HS-27A (cell line): Measurements from ENCODE around the gene PPM1A.
A peak's percentile ranks its signal among the peaks of the same experiment; 100 is the strongest.

Experiments
- DNase-seq: peaks from one replicate; pipeline ENCODE4 v3.0.0-alpha.2; 2012; ENCODE audit warnings: low read depth, missing footprints

PPM1A gene

DNA sequence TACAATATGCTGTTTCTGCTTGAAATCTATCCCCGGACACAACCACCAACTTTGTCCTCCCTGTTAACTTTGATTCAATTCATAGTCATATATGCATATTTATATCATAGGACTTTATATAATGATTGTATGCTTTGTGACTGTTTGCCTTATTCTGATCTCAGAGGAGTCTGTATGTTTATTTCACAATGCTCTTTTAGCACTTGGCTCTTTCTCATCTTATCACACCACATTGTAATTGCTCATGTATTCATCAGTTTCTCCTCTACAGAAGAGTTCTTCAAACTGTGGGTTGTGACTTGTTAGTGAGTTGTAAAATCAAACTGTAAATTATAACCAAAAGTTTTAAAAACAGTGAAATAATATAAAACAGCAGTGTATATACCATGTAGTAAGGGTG lies 21.7 kb upstream of the PPM1A start:
- no peak for DNase-seq

GRCh38 chr14:60229614-60230013 lies 19.4 kb upstream of the PPM1A start:
- no peak for DNase-seq

GRCh38 chr14:60232185-60232584 lies 16.8 kb upstream of the PPM1A start:
- no peak for DNase-seq

DNA sequence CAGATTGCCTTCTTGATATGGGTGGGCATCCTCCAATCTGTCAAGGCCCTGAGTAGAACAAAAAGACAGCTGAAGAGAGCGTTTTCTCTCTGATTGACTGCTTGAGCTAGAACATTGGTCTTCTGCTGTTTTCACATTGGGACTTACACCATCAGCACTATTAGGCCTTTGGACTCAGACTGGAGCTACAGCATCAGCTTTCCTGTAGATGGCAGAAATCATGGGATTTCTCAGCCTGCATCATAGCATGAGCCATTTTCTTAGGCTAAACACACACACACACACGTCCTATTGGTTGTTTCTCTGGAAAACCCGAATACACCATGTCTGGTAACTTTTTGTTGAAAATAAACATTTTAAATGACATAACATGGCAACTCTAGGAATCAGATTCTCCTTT lies 15.8 kb upstream of the PPM1A start:
- DNase-seq: no peak

GRCh38 chr14:60233891-60234290 lies 15.1 kb upstream of the PPM1A start:
- DNase-seq: no peak

GRCh38 chr14:60235440-60235839 lies 13.6 kb upstream of the PPM1A start:
- DNase-seq: peak; percentile 12

- DNase-seq: no peak
Measured at GRCh38 chr14:60238955-60239354, 10.1 kb upstream of the PPM1A start.

- no peak for DNase-seq
Measured at GRCh38 chr14:60240139-60240856, 8.7 kb upstream of the PPM1A start.

GRCh38 chr14:60241091-60241490 lies 7.9 kb upstream of the PPM1A start:
- DNase-seq: no peak

DNA sequence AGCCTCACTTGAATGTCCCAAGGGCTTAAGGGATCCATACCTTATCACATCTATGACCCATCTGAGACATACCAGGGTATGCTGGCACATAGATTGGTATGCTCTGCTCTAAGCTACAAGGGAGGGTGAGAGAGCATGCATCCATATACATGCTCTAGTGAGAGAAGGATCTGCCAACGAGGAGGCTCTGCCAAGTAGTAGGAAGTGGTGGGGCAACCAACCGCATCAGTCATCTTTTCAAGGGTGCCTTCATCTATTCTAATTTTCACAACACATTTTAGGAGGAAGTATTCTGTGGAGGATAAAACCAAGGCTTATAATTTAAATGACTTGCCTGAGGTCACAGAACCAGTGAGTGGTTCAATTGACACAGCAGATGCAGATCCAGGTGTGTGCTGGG lies 6.6 kb upstream of the PPM1A start:
- no peak for DNase-seq

DNA sequence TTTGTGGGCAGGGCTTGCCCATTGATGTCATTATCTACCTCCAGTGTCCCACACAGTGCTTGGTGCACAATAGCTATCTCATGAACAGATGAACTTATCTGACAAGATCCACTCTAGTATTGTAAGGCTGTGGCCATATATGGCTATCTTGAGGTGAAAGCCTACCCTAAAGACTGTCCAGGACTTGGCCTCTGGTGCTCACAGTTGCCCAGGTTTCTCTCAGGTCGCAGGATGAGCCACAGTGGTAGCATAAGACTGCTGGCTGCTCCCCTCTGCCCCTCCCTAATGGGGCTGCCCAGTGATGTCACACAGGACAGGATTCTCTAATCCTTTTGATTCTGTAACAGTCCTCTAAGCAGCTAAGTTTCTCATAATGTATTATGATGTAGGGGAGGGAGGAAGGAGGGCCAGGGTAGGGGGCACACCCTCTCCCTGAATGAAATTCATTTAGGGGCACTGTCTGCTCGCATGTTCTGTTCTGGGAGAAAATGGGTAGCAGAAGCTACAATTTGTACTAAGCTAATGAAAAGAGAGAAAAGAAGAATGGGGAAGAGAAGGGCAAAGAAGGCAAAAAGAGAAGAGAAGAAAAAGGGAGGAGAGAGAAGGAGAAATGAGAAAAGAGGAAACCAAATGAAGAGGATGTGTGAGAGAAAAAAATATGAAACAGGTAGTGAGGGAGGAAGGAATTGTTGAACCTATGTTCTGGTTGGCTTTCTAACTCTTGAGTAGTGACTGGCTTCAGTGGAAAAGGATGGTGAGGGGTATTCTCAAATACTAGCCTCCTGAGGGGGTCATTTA lies 3.4 kb upstream of the PPM1A start:
- DNase-seq: no peak

GRCh38 chr14:60247994-60248696 lies 876 bp upstream of the PPM1A start:
- DNase-seq: peak; percentile 80

- no peak for DNase-seq
Measured at GRCh38 chr14:60249321-60250256, 568 bp downstream of the PPM1A start.

DNA sequence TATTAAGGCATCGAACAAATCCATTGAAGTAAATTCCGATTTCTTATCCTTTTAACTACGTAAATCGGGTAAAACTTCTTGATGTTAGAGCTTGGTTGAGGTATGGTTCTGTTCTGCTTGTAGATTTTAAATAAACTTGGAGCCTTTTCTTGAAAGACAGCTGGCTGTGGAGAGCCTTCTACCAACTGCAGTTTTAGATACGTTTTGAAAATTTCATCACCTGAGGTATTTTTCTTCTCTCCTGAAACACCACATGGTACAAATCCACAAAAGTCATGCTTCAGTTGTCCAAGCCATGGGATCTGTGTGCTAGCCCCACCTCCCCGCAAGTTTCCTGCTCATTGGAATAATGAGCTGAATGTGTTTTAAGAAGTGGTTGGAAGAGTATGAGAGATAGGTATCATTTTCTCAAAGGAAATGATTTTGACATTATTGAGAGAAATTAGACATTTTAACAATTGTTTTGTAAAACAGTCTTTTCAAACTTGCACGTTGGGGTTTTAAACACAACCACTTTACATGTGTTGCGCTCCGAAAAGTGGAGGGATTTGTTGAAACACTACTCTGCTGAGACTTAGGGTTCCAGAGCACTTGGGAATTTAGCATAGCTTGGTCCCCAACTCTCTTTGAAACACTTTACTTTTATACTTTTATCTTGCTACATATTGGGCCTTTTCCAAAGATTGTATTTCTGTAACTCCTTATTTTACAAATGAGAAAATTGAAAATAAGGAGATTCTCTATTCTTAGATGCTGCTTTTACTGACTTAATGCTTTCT lies 1.4 kb downstream of the PPM1A start:
- DNase-seq: peak; percentile 9

DNA sequence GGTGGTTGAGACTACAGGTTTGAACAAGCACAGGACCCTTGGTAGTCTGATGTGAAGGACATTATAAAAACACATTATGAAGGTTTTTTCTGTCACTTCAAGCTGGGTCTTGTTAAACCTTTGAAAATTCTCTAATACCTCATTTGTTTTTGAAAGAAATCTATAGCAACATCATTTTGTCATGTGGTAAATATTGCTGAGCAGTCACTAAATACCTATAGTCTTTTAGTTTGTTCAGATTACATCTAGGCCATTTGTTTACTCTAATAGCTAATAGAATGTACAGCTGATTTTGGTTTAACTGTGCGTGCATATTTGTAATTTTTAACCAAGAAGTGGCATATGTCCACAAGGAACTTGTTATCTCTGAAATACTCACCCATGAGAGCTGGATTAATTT lies 2.9 kb downstream of the PPM1A start:
- no peak for DNase-seq

DNA sequence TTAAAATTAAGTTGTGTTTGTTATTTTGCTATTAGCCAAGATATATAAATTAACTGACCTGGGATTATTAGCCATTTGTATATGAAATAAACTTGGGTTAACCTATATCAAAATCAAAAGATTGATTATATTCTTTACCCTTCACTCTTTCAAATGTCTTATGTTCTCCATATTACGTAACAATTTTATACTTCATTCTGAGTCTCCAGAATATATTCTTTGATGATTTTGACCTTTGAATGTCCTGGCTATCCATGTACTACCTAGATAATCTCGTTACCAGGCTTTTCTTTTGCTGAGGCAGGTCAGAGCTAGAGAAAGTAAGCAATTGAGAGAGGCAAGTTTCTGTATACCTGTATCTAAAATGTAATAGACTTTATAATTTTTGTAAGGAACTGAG lies 3.6 kb downstream of the PPM1A start:
- DNase-seq: no peak

- DNase-seq: no peak
Measured at GRCh38 chr14:60253649-60254048, 4.6 kb downstream of the PPM1A start.

DNA sequence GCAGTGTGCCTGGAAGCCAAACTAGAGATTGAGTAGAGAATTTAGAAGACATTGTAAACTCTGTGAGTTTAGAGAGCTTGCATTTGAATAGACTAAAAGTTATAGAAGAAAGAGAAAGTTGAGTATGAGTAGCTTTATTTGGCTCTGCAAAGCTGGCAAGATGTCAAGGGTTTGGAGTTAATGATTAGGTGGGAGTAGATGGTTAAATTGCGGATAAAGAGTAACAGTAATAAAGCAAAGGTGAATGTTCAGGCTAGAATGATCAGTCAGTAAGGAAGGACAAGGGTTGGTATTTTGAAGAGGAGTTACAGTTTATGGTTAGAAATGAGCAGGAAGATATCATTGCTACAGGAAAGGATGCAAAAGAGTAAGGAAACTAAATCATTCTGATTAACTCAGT lies 5.2 kb downstream of the PPM1A start:
- no peak for DNase-seq

DNA sequence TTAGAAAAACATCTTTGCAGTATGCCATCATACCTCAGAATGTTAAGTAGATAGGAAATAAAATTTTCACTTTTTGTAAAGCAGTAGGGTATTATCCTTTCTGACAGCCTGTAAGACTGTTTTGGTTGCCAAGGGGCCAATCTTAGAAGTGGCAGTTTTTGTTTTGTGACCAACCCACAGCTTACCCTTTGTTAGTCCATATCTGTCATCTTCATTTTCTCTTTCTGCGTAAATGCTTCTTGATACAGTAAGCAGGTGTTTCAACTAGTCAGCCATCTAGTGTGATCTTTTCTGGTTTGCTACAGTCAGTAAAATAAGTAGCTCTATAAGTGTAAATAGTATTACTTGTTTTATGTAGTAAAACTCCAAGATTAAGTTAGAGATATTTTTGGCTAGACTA lies 8.8 kb downstream of the PPM1A start:
- no peak for DNase-seq

DNA sequence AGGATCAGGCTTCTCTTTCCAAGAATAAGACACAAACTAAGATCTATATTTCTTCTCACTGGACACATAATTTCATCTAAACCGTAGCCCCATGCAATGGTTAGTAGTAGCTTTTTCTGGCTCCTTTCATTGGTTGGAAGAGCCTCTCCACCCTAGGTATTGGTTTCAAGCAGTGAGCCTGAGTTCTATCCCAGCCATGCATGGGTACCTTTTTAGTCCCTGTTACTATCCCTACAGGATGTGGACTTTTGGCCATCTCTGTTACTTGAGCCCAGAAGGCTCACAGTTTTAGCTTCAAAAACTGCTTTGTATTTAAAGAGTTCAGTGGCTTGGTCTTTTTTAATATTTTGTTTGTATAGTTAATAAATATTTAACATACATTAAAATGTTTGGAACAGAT lies 16.1 kb downstream of the PPM1A start:
- DNase-seq: no peak
